Metanephros (tissue), 1 donor: ENCODE results near the gene GNS. TPM values are rescaled to one million over a fixed set of nuclear protein-coding genes. Genes with fewer than 3 reads are reported as not detected.

Source experiments
- total RNA-seq: library from RNA; depleted of rRNA; stranded (reverse); fragments of >200 nt; gene quantifications from one replicate; pipeline ENCODE4 v1.2.3, GENCODE V29; 2014

Gene GNS
- 146 TPM for total RNA-seq

GRCh38 chr12:64759035-64759894 lies at the start of gene GNS:
TSS of gene GNS (minus strand) at chr12:64759406. CDS start at chr12:64759276, 130 bp downstream.

Other genes with a start within 250 kb of the GNS start
- gene RASSF3, start 148.9 kb downstream of the GNS start, total RNA-seq = 21.8 TPM
- gene TBC1D30, start 65.2 kb upstream of the GNS start, total RNA-seq = 9.5 TPM